ENCODE measurements around the gene SLC8B1. TPM values are rescaled to one million over a fixed set of nuclear protein-coding genes. Genes with fewer than 3 reads are reported as not detected.

Gene SLC8B1
- total RNA-seq, 1 experiment from 2014 or later, result 34.1 TPM

DNA sequence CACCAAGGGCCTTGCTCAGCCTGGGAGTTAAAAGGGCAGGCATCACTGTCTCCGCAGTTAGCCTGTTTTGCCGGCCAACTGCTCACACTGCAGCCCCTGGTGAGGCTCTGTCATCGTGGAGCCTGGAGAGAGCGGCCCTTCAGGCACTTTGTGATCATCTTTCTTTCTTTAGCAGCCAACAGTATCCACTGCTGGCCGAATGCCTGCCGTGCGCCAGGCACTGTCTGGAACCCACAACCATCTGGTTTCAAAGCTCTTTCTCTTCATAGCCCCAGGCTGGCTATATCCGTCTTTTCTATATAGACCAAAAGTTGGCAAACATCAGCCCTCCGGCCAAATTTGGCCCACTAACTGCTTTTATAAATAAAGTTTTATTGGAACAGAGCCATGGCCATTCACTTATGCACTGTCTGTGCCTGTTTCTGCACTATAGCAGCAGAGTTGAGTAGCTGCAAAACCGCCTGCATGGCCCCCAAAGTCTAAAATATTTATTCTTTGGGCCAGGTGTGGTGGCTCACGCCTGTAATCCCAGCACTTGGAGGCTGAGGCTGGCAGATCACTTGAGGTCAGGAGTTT lies 29.5 kb downstream of the SLC8B1 start:
- peaks cover 26% of the 10 kb centered on the region for H3K4me1 ChIP-seq (ENCODE audit: insufficient read depth, low read length)
- TF ChIP-seq EZH2 (IDR thresholded peaks at IDR 0.05; ENCODE audit: low read length, unreplicated experiment) (no peak), EZH2phosphoT487 (IDR thresholded peaks at IDR 0.05; ENCODE audit: borderline replicate concordance, low read length) (no peak)
- TF ChIP-seq, protein P1, sequence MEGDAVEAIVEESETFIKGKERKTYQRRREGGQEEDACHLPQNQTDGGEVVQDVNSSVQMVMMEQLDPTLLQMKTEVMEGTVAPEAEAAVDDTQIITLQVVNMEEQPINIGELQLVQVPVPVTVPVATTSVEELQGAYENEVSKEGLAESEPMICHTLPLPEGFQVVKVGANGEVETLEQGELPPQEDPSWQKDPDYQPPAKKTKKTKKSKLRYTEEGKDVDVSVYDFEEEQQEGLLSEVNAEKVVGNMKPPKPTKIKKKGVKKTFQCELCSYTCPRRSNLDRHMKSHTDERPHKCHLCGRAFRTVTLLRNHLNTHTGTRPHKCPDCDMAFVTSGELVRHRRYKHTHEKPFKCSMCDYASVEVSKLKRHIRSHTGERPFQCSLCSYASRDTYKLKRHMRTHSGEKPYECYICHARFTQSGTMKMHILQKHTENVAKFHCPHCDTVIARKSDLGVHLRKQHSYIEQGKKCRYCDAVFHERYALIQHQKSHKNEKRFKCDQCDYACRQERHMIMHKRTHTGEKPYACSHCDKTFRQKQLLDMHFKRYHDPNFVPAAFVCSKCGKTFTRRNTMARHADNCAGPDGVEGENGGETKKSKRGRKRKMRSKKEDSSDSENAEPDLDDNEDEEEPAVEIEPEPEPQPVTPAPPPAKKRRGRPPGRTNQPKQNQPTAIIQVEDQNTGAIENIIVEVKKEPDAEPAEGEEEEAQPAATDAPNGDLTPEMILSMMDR (conservative IDR thresholded peaks at IDR 0.05; ENCODE audit: low read depth, low read length), result no peak
- H3K4me2 ChIP-seq (ENCODE audit: low read length), result no peak overlapping the region
- H3K9me2 ChIP-seq (replicated peaks; ENCODE audit: low read length), result no peaks in the 10 kb centered on the region
- H3K79me2 ChIP-seq (ENCODE audit: low read length), result no peaks in the 10 kb centered on the region
- peaks cover 2% of the 10 kb centered on the region; the same call in 1 of the 2 replicates for H3K36me3 ChIP-seq (ENCODE audit: low read depth, low read length)
- no peak overlapping the region for H2AFZ ChIP-seq (ENCODE audit: low read length)
- H3K4me3 ChIP-seq (ENCODE audit: low read length), result no peak overlapping the region
- no peak overlapping the region for H3K27ac ChIP-seq (ENCODE audit: low read length)
- no peak for ATAC-seq
- H3K9ac ChIP-seq (ENCODE audit: low read length), result no peak overlapping the region
- no TSS peak for BruUV-seq (replicated peaks)
- H3K27me3 ChIP-seq (ENCODE audit: low read length), result no peaks in the 10 kb centered on the region
- no peaks in the 10 kb centered on the region for H4K20me1 ChIP-seq (ENCODE audit: low read length)
- DNase-seq, result no peak
- no peaks in the 10 kb centered on the region for H3F3A ChIP-seq (ENCODE audit: low read length, unreplicated experiment)
- no peaks in the 10 kb centered on the region for H3K9me3 ChIP-seq (ENCODE audit: low read length)
- ChIA-PET POLR2A (ENCODE audit: unreplicated experiment) (no interaction called here), CTCF (no interaction called here)
- intact Hi-C loops (cut with micrococcal nuclease), result no loop called here

DNA sequence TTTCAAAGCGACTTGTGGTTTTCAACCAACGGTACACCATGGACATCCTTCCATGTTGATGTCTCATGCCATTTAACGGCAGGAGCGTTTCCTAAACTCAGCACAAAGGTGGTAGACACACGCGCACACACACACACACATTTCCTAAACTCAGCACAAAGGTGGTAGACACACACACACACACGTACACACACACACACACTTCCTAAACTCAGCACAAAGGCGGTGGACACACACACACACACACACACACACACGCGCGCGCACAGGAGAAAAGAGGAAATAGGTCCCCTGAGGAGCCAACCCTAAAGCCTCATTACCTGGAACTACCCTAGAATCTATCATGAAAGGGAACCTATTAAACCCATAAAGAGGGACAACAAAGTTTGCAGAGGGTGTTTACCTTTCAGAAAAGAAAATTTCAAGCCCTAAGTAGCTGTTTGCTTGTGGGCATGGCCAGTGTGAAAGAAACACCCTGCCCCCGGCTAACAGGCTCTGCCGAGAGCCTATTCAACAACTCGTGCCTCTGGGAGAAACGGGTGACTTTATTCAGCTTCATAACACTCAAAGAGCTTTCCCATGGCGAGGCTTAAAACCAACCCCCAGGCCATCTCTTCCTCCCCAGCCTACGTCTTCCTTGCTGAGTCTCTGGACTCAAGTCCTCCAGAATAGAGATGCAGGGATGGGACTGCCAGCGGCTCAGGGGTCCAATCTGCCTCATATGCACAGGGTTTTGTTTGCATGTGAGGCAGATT lies 31.8 kb downstream of the SLC8B1 start:
- Histone ChIP-seq H3K4me2 (ENCODE audit: low read length) (no peak overlapping the region), H3K9me2 (replicated peaks; ENCODE audit: low read length) (no peaks in the 10 kb centered on the region), H3K27me3 (ENCODE audit: low read length) (no peaks in the 10 kb centered on the region), H3K27ac (ENCODE audit: low read length) (no peak overlapping the region), H3K79me2 (ENCODE audit: low read length) (no peaks in the 10 kb centered on the region), H3K36me3 (ENCODE audit: low read depth, low read length) (peaks cover 2% of the 10 kb centered on the region; the same call in 1 of the 2 replicates), H3K4me1 (ENCODE audit: insufficient read depth, low read length) (peaks cover 38% of the 10 kb centered on the region), H3K9ac (ENCODE audit: low read length) (no peak overlapping the region), H4K20me1 (ENCODE audit: low read length) (no peaks in the 10 kb centered on the region), H3K9me3 (ENCODE audit: low read length) (no peaks in the 10 kb centered on the region), H3F3A (ENCODE audit: low read length, unreplicated experiment) (no peaks in the 10 kb centered on the region), H2AFZ (ENCODE audit: low read length) (no peak overlapping the region), H3K4me3 (ENCODE audit: low read length) (no peak overlapping the region)
- ChIA-PET POLR2A (ENCODE audit: unreplicated experiment) (interaction anchor here (0.7 kb wide), 1 partner anchor 83 kb away, joined by 7 read pairs; no protein-coding TSS in a partner anchor), CTCF (no interaction called here)
- no peak for TF ChIP-seq EZH2 (IDR thresholded peaks at IDR 0.05; ENCODE audit: low read length, unreplicated experiment)
- TF ChIP-seq, protein P1 (conservative IDR thresholded peaks at IDR 0.05; ENCODE audit: low read depth, low read length), result no peak
- no peak for TF ChIP-seq EZH2phosphoT487 (IDR thresholded peaks at IDR 0.05; ENCODE audit: borderline replicate concordance, low read length)
- DNase-seq (no peak), ATAC-seq (no peak)
- BruUV-seq (replicated peaks), result no TSS peak
- intact Hi-C loops (cut with micrococcal nuclease), result no loop called here

- no peak for DNase-seq
These were observed 32.4 kb downstream of the SLC8B1 start for GRCh38 chr12:113302466-113302865.

More at GRCh38 chr12:113302466-113302865, 32.4 kb downstream of the SLC8B1 start:
- no peak overlapping the region for H3K4me3 ChIP-seq (ENCODE audit: low read length)
- intact Hi-C loops (cut with micrococcal nuclease), result no loop called here
- CTCF ChIA-PET, result no interaction called here
- H4K20me1 ChIP-seq (ENCODE audit: low read length), result no peaks in the 10 kb centered on the region
- H3K36me3 ChIP-seq (ENCODE audit: low read depth, low read length), result peaks cover 2% of the 10 kb centered on the region; the same call in 1 of the 2 replicates
- no peak overlapping the region for H2AFZ ChIP-seq (ENCODE audit: low read length)
- H3K9me2 ChIP-seq (replicated peaks; ENCODE audit: low read length), result no peaks in the 10 kb centered on the region
- no peak overlapping the region for H3K27ac ChIP-seq (ENCODE audit: low read length)
- no peaks in the 10 kb centered on the region for H3K9me3 ChIP-seq (ENCODE audit: low read length)
- no peaks in the 10 kb centered on the region for H3F3A ChIP-seq (ENCODE audit: low read length, unreplicated experiment)
- H3K79me2 ChIP-seq (ENCODE audit: low read length), result no peaks in the 10 kb centered on the region
- POLR2A ChIA-PET (ENCODE audit: unreplicated experiment), result no interaction called here
- no TSS peak for BruUV-seq (replicated peaks)
- peaks cover 32% of the 10 kb centered on the region for H3K4me1 ChIP-seq (ENCODE audit: insufficient read depth, low read length)
- no peaks in the 10 kb centered on the region for H3K27me3 ChIP-seq (ENCODE audit: low read length)
- ATAC-seq, result no peak
- H3K9ac ChIP-seq (ENCODE audit: low read length), result no peak overlapping the region
- H3K4me2 ChIP-seq (ENCODE audit: low read length), result no peak overlapping the region
- TF ChIP-seq EZH2phosphoT487 (IDR thresholded peaks at IDR 0.05; ENCODE audit: borderline replicate concordance, low read length), result no peak
- TF ChIP-seq, protein P1 (conservative IDR thresholded peaks at IDR 0.05; ENCODE audit: low read depth, low read length), result no peak
- TF ChIP-seq EZH2 (IDR thresholded peaks at IDR 0.05; ENCODE audit: low read length, unreplicated experiment), result no peak
